ENCODE measurements around the gene TIAM2.

DNA sequence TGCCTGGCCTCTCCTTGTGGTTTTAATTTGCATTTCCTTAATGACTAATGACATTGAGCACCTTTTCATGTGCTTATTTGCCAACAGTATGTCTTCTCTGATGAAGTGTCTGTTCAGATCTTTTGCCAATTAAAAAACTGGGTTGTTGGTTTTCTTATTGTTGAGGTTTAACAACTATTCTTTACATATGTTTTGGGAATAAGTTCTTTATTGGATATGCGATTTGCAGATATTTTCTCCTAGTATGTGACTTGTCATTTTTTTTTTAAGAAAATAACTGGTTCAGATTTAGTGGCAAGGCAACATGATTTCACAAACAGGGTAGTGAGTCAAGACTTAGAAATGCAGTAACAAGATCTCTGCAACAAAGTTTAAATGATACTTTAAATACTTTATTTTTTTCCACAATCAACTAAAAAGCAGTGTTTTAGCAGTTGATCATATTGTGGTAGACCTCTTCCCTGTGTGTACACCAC lies 67.8 kb downstream of the TIAM2 start:
- TF ChIP-seq, protein P1, sequence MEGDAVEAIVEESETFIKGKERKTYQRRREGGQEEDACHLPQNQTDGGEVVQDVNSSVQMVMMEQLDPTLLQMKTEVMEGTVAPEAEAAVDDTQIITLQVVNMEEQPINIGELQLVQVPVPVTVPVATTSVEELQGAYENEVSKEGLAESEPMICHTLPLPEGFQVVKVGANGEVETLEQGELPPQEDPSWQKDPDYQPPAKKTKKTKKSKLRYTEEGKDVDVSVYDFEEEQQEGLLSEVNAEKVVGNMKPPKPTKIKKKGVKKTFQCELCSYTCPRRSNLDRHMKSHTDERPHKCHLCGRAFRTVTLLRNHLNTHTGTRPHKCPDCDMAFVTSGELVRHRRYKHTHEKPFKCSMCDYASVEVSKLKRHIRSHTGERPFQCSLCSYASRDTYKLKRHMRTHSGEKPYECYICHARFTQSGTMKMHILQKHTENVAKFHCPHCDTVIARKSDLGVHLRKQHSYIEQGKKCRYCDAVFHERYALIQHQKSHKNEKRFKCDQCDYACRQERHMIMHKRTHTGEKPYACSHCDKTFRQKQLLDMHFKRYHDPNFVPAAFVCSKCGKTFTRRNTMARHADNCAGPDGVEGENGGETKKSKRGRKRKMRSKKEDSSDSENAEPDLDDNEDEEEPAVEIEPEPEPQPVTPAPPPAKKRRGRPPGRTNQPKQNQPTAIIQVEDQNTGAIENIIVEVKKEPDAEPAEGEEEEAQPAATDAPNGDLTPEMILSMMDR (IDR thresholded peaks at IDR 0.05): no peak
- TF ChIP-seq EP300 (IDR thresholded peaks at IDR 0.05): no peak
- TF ChIP-seq POLR2AphosphoS5 (IDR thresholded peaks at IDR 0.05): no peak
- TF ChIP-seq POLR2A (IDR thresholded peaks at IDR 0.05): no peak
